GM19468 (cell line): ENCODE data around the gene SMARCA4.

Experiments used
- ATAC-seq: cut with Tn5 transposase; IDR thresholded peaks from one replicate; pipeline ENCODE4 v1.9.1; 2021; ENCODE audit warnings: mild to moderate bottlenecking, moderate library complexity, moderate number of reproducible peaks; ENCODE audit not compliant: unreplicated experiment; ENCODE audit errors: extremely low read depth

Gene SMARCA4

DNA sequence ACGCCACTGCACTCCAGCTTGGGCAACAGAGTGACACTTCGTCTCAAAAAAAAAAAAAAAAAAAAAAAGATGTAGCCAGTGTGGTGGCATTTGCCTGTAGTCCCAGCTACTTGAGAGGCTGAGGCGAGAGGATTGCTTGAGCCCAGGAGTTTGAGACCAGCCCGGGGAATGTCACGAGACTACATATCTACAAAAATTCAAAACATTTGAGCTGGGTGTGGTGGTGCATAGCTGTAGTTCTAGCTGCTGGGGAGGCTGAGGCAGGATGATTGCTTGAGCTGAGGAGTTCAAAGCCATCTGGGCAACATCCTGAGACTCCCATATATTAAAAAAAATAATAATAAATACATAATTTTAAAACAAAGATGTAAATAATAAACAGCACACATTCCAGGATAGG is 46.6 kb downstream of the SMARCA4 start:
- ATAC-seq = no peak

- no peak for ATAC-seq
Observed at GRCh38 chr19:11007962-11008532, 47.2 kb downstream of the SMARCA4 start.

DNA sequence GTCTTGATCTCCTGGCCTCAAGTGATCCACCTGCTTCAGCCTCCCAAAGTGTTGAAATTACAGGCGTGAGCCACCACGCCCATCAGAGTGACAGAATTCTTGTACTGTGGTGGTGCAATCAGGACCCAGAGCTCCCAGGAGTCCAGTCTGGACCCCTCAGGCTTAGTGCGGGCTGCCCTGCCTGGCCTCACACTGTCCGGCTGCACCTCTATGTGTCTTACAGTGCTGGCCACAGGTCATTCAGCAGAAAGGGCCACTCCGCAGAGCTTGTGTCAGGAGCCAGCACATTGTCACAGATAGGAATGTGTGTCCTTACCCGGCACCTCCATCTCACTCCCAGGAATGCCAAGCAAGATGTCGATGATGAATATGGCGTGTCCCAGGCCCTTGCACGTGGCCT is 49.2 kb downstream of the SMARCA4 start:
- no peak for ATAC-seq

DNA sequence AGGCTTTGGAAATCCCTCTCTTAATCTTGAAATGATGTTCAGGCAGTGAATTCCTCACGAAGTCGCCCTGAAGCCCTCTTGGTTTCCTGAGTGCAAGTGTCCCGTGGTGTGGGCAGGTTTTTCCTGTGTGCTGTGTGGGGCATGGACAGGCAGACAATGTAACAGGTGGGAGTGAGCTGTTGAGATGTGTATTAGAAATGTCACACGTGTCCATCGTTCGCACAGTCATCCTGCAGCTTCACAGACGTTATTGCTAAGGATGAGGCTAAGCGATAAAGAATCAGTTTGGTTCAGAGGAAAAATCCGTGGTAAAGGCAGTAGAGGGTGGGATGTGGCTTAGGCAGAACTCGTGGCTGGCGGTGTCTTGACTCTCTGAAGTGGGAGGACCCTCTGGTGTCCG is 51.7 kb downstream of the SMARCA4 start:
- ATAC-seq = no peak

GRCh38 chr19:11013771-11014170 is 52.9 kb downstream of the SMARCA4 start:
- ATAC-seq = no peak

DNA sequence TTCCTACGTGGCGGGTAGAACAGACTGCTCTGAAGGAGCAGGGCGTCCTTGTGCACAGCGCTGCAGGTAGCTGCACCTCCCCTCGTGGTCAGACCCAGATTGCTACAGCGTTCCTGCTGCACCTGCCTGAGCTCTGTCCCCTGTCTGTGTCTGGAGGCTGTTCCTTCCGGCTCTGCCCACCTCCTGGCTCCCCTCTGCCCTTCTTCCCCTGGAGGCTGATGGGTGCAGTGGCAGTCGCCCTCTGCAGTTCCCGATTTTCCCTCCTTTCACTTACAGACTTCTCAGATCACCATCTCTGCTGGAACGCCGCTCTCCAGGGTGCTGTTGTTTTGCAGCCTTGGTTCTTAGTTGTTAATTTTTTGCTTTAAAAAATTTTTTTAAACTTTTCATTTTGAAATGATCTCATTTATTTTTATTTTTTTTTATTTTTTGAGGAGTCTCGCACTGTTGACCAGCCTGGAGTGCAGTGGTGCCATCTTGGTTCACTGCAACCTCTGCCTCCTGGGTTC is 53.6 kb downstream of the SMARCA4 start:
- no peak for ATAC-seq

- no peak for ATAC-seq
Observed at GRCh38 chr19:11016631-11017030, 55.8 kb downstream of the SMARCA4 start.

DNA sequence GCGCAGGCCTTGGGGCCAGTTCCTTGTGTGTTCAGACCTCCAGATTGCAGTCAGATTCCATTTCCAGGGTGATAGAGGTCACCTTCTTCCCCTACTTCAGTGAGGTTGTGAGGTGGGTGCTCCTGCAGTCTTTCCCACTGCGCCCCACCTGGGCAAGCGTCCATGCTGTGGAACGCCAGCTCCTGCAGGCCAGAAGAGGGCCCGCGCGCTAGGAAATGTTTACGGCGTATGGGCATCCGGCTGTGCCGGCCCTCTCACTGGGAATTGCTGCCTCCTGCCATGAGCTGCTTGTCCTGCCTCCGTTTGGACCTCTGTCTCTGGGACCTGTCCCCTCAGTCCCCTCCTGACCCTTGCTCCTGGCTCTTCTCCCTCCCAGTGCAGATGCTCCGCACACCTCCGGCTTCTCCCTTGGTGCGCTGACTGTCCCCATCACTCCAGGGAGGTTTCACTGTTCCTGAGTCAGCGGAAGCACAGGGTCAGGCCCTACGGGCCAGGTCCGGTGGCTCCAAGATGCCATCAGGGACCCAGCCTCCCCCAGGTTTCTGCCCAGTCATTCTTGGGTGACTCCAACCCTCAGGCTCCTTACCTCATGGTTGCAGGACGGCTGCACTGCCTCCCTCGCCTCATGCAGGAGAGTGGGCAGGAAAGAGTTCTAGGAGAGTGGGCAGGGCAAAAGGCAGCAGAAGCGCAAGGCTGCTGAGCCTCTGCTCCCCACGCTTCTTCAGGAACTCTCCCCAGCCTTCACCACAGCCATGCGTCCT is 56.6 kb downstream of the SMARCA4 start:
- ATAC-seq = no peak

- no peak for ATAC-seq
Observed at GRCh38 chr19:11018179-11018578, 57.3 kb downstream of the SMARCA4 start.

- ATAC-seq = no peak
Observed at GRCh38 chr19:11018763-11019162, 57.9 kb downstream of the SMARCA4 start.

DNA sequence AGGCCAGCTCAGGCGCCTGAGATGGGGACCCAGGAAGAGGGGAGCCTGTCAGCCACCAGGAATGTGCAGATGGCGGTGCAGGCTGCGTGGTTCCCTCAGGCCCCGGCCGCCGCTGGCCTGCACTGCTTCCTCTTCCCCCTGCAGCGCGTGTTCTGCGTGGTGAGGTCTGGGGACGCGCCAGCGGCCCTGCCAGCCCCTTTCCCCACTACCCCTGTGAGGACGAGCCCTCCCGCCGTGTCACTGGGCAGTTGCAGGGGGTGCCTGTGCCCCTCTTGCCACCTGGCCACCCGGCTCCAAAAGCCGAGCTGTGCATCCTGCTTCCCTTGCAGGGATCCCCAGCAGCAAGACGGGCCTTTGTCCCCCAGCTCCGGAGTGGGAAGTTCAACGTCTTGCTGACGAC is 58.4 kb downstream of the SMARCA4 start:
- ATAC-seq = no peak

DNA sequence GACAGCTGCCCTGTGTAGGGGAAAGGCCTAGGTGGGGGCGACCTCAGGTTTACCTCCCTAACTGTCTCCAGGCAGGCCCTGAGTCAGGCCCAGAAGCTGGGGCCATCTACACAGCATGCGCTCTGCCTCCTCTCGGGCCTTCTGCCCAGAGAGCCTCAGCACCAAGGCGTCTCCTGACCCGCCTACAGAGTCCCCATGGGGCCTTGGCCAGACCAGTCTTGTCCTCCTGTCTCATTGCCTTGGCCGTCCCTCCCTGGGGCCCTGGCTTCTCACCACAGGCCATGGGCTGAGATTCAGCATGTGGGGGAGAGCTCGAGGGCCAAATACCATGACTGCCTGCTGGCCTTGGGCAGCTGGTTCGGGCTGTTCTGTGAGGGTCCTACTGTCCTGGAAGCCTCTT is 59.0 kb downstream of the SMARCA4 start:
- no peak for ATAC-seq

GRCh38 chr19:11020423-11020822 is 59.6 kb downstream of the SMARCA4 start:
- no peak for ATAC-seq

- ATAC-seq = no peak
Observed at GRCh38 chr19:11020982-11021759, 60.3 kb downstream of the SMARCA4 start.

GRCh38 chr19:11021760-11022144 is 60.9 kb downstream of the SMARCA4 start:
- no peak for ATAC-seq

GRCh38 chr19:11023016-11023415 is 62.2 kb downstream of the SMARCA4 start:
- ATAC-seq = no peak

- ATAC-seq = no peak
Observed at GRCh38 chr19:11023710-11024109, 62.9 kb downstream of the SMARCA4 start.

GRCh38 chr19:11024259-11024658 is 63.4 kb downstream of the SMARCA4 start:
- ATAC-seq = no peak

- no peak for ATAC-seq
Observed at GRCh38 chr19:11025006-11025405, 64.2 kb downstream of the SMARCA4 start.

DNA sequence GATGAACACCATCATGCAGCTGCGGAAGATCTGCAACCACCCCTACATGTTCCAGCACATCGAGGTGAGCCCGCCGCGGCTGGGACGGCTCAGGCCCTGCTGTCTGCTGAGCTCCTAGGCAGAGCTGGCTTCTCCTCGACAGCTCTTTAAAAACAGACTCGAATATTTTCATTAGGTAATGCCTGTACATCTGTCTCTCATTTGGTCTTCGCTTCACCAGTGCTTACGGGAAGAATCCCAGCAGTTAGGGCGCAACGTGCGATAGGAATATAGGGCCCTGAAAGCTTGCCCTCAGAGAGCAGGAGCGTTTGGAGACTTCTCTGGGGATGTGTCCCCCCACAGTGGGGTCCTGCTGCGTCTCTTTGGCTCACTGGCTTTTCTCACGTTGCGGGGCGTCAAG is 64.6 kb downstream of the SMARCA4 start:
- no peak for ATAC-seq

- ATAC-seq = no peak
Observed at GRCh38 chr19:11025997-11026396, 65.2 kb downstream of the SMARCA4 start.
